ENCODE measurements around the gene SLC37A3.
"Not testable (repeated sequence)": the region's sequence is repeated elsewhere in the genome, so short reads cannot be mapped to it uniquely, and the experiment has no call there.

The SLC37A3 gene

GRCh38 chr7:140417456-140418155 lies 19.3 kb upstream of the SLC37A3 start:
- Mint-ChIP-seq H3K4me1 (ENCODE audit: low read depth) (peaks cover 28% of the 10 kb centered on the region), H3K9me3 (no peaks in the 10 kb centered on the region), H3K4me3 (peak overlapping the region; percentile 18), H3K36me3 (ENCODE audit: low read depth) (peaks cover 22% of the 10 kb centered on the region), H3K27me3 (ENCODE audit: low read depth) (no peaks in the 10 kb centered on the region), H3K27ac (peak overlapping the region; percentile 82)
- DNase-seq (ENCODE audit: low spot score) = no peak

DNA sequence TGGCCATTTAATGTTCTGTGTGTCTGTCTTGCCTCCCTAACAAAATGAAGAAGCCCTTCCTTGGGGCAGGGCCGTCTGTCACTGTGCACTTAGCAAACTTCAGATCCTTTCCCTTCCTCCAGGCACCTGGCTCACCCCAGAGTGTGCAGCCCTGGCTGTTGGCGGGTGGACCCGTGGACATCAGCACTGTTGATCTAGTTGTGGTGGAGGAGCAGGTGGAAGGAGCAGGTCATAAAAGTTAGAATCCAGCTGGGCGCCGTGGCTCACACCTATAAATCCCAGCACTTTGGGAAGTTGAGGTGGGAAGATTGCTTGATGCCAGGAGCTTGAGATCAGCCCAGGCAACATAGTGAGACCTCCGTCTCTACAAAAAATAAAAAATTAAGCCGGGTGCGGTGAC lies 18.2 kb upstream of the SLC37A3 start:
- no peaks in the 10 kb centered on the region for H3K9me3 Mint-ChIP-seq
- peak overlapping the region; percentile 26 for H3K27ac Mint-ChIP-seq
- peaks cover 25% of the 10 kb centered on the region for H3K36me3 Mint-ChIP-seq (ENCODE audit: low read depth)
- no peaks in the 10 kb centered on the region for H3K27me3 Mint-ChIP-seq (ENCODE audit: low read depth)
- no peak for DNase-seq (ENCODE audit: low spot score)
- no peak overlapping the region for H3K4me3 Mint-ChIP-seq
- peaks cover 28% of the 10 kb centered on the region for H3K4me1 Mint-ChIP-seq (ENCODE audit: low read depth)

DNA sequence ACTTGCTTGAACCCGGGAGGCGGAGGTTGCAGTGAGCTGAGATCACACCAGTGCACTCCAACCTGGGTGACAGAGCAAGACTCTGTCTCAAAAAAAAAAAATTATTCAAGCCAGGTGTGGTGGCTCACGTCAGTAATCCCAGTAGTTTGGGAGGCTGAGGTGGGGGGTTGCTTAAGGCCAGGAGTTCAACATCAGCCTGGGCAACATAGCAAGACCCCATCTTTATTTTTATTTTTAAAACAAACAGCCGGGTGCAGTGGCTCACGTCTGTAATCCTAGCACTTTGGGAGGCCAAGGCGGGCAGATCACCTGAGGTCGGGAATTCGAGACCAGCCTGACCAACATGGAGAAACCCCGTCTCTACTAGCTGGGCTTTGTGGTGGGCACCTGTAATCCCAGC lies 17.5 kb upstream of the SLC37A3 start:
- not testable (repeated sequence) for H3K9me3 Mint-ChIP-seq; DNase-seq (ENCODE audit: low spot score); H3K27ac Mint-ChIP-seq; H3K27me3 Mint-ChIP-seq (ENCODE audit: low read depth); H3K4me3 Mint-ChIP-seq
- Mint-ChIP-seq H3K4me1 (ENCODE audit: low read depth) (peaks cover 28% of the 10 kb centered on the region), H3K36me3 (ENCODE audit: low read depth) (peaks cover 28% of the 10 kb centered on the region)

GRCh38 chr7:140415361-140415760 lies 17.0 kb upstream of the SLC37A3 start:
- Mint-ChIP-seq H3K36me3 (ENCODE audit: low read depth) (peaks cover 29% of the 10 kb centered on the region), H3K4me1 (ENCODE audit: low read depth) (peaks cover 28% of the 10 kb centered on the region), H3K9me3 (no peaks in the 10 kb centered on the region), H3K4me3 (no peak overlapping the region), H3K27me3 (ENCODE audit: low read depth) (no peaks in the 10 kb centered on the region), H3K27ac (no peak overlapping the region)
- no peak for DNase-seq (ENCODE audit: low spot score)

DNA sequence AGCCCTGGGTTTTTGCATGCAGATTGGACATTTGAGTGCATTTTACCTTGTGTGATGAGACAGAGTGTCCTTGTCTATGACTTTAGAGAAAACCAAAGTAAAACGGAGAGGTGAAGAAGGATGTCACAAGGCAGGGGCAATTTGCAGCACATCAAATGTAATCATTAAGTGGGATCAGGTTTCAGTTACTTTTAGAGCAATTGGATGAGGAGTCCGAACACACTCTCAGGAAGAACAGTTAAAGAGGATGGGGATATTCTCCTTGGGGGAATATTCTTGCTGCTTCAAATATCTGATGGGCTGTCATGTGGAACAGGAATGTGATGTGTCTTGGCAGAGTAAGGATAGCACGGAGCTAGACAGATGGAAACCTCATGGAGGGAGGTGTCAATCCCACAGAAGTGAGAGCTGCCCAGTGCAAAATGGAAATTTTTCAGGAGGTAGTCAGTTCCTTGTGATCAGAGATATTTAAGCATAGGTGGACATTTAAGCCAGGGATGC lies 6.3 kb upstream of the SLC37A3 start:
- no peaks in the 10 kb centered on the region for H3K27me3 Mint-ChIP-seq (ENCODE audit: low read depth)
- no peak for DNase-seq (ENCODE audit: low spot score)
- peaks cover 27% of the 10 kb centered on the region for H3K36me3 Mint-ChIP-seq (ENCODE audit: low read depth)
- H3K4me1 Mint-ChIP-seq (ENCODE audit: low read depth) = peaks cover 33% of the 10 kb centered on the region
- peak overlapping the region; percentile 96 for H3K27ac Mint-ChIP-seq
- H3K9me3 Mint-ChIP-seq = no peaks in the 10 kb centered on the region
- peak overlapping the region; percentile 93 for H3K4me3 Mint-ChIP-seq

DNA sequence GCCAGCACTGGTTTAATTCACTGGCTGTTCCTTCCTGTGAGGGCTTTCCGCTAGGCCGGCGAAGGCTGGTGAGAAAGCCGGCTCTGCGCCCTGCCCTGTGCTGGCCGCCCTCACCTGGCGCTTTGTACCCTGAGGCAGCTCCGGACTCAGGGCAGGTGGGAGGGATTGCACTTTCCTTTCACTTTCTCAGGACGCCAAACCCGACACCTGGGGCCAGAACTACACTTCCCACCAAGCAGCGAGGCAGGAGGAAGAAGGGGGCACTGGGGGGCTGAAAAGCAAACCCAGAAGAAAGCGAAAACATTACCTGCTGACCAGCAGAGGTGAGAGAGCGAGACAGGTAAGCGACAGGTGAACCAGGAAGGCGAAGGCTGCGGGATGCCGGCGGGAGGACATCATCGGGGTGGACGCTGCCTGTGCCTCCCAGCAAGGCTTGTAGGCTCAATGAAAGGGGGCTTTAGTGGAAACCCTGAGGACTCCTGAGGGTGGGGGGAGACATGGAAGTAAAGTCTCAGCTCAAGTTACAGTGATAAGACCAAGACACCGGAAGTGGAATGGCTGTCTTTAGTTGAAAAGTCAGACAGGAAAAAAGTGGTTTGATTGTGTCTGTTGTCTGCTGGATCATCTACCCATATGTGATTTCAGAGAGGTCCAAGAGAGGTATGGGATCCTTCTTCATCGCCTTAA lies 5.7 kb upstream of the SLC37A3 start, which contains the start of gene RAB19:
Gene RAB19, plus strand, starts transcription at position 181 of the 687 bp plus-strand sequence. CDS start 3,589 bp downstream, outside the sequence.
- Mint-ChIP-seq H3K36me3 (ENCODE audit: low read depth) (peaks cover 27% of the 10 kb centered on the region), H3K9me3 (no peaks in the 10 kb centered on the region), H3K4me1 (ENCODE audit: low read depth) (peaks cover 33% of the 10 kb centered on the region), H3K27me3 (ENCODE audit: low read depth) (no peaks in the 10 kb centered on the region), H3K4me3 (peak within 1 kb of the TSS; percentile 93), H3K27ac (peak within 1 kb of the TSS; percentile 96)
- no peak for DNase-seq (ENCODE audit: low spot score)

- H3K27me3 Mint-ChIP-seq (ENCODE audit: low read depth) = no peaks in the 10 kb centered on the region
- H3K4me1 Mint-ChIP-seq (ENCODE audit: low read depth) = peaks cover 38% of the 10 kb centered on the region
- DNase-seq (ENCODE audit: low spot score) = no peak
- peak overlapping the region; percentile 93 for H3K4me3 Mint-ChIP-seq
- peaks cover 20% of the 10 kb centered on the region for H3K36me3 Mint-ChIP-seq (ENCODE audit: low read depth)
- no peaks in the 10 kb centered on the region for H3K9me3 Mint-ChIP-seq
- peak overlapping the region; percentile 96 for H3K27ac Mint-ChIP-seq
Measured at GRCh38 chr7:140402178-140402835, 4.0 kb upstream of the SLC37A3 start.

DNA sequence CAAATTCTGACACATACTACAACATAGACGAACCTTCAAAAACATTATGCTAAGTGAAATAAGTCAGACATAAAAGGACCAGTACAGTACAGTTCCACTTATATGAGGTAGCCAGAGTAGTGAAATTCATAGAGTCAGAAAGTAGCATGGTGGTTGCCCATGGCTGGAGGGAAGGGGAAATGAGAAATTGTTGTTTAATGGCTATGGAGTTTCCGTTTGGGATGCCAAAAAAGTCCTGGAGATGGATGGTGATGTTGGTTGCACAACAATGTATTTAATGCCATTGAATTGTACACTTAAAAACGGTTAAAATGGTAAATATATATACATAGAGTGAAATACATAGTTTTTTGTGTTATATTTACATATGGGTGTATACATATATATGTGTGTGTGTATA lies 2.1 kb upstream of the SLC37A3 start:
- Mint-ChIP-seq H3K9me3 (no peaks in the 10 kb centered on the region), H3K27ac (no peak overlapping the region), H3K4me1 (ENCODE audit: low read depth) (peaks cover 44% of the 10 kb centered on the region), H3K27me3 (ENCODE audit: low read depth) (no peaks in the 10 kb centered on the region), H3K36me3 (ENCODE audit: low read depth) (peaks cover 21% of the 10 kb centered on the region), H3K4me3 (no peak overlapping the region)
- DNase-seq (ENCODE audit: low spot score) = no peak

DNA sequence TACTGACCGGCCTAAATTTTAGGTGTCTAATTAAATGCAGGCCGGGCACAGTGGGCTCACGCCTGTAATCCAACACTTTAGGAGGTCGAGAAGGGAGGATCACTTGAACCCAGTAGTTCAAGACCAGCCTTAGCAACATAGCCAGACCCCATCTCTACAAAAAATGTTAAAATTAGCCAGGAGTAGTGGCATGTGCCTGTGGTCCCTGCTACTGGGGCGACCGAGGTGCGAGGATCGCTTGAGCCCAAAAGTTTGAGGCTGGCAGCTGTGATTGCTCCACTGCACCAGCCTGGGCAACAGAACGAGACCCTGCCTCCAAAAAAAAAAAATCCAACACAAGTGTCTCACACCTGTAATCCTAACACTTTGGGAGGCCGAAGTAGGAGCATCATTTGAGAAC lies 491 bp upstream of the SLC37A3 start:
- Mint-ChIP-seq H3K36me3 (ENCODE audit: low read depth) (peaks cover 17% of the 10 kb centered on the region), H3K4me3 (peak overlapping the region; percentile 94), H3K27me3 (ENCODE audit: low read depth) (no peaks in the 10 kb centered on the region), H3K27ac (peak overlapping the region; percentile 31), H3K4me1 (ENCODE audit: low read depth) (peaks cover 33% of the 10 kb centered on the region), H3K9me3 (no peaks in the 10 kb centered on the region)
- DNase-seq (ENCODE audit: low spot score) = no peak

GRCh38 chr7:140393756-140394306 lies 4.5 kb downstream of the SLC37A3 start:
- Mint-ChIP-seq H3K4me3 (no peak overlapping the region), H3K27ac (no peak overlapping the region), H3K4me1 (ENCODE audit: low read depth) (peaks cover 12% of the 10 kb centered on the region)

GRCh38 chr7:140391634-140392033 lies 6.7 kb downstream of the SLC37A3 start:
- H3K27ac Mint-ChIP-seq = no peak overlapping the region
- no peak for DNase-seq (ENCODE audit: low spot score)
- no peak overlapping the region for H3K4me3 Mint-ChIP-seq
- peaks cover 7% of the 10 kb centered on the region for H3K4me1 Mint-ChIP-seq (ENCODE audit: low read depth)
- peaks cover 8% of the 10 kb centered on the region for H3K36me3 Mint-ChIP-seq (ENCODE audit: low read depth)
- H3K27me3 Mint-ChIP-seq (ENCODE audit: low read depth) = no peaks in the 10 kb centered on the region
- H3K9me3 Mint-ChIP-seq = no peaks in the 10 kb centered on the region

More at GRCh38 chr7:140393756-140394306, 4.5 kb downstream of the SLC37A3 start:
- Mint-ChIP-seq H3K9me3 (no peaks in the 10 kb centered on the region), H3K27me3 (ENCODE audit: low read depth) (no peaks in the 10 kb centered on the region), H3K36me3 (ENCODE audit: low read depth) (peaks cover 10% of the 10 kb centered on the region)
- no peak for DNase-seq (ENCODE audit: low spot score)

- Mint-ChIP-seq H3K27me3 (ENCODE audit: low read depth) (no peaks in the 10 kb centered on the region), H3K4me1 (ENCODE audit: low read depth) (peaks cover 3% of the 10 kb centered on the region), H3K4me3 (no peak overlapping the region), H3K27ac (no peak overlapping the region), H3K36me3 (ENCODE audit: low read depth) (peaks cover 8% of the 10 kb centered on the region), H3K9me3 (no peaks in the 10 kb centered on the region)
- DNase-seq (ENCODE audit: low spot score) = peak; percentile 44
Measured at GRCh38 chr7:140390466-140391190, 7.7 kb downstream of the SLC37A3 start.

DNA sequence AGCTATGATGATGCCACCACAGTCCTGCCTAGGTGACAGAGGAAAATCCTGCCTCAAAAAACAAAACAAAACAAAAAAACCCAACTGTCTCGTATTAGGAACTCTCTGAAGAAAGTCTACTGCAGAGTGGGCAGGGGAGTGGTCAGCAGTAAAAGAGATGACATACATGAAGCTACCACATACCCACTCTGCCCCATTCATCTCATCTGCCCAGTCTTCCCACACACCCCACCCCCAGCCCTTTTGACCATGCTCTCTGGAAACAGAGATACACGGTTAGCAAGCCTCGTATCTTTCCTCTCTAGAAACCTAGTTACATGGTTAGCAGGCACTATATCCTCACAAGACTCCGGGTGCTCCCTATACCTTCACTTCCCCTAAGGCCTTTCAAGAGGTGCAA lies 8.3 kb downstream of the SLC37A3 start:
- no peak for DNase-seq (ENCODE audit: low spot score)
- H3K4me3 Mint-ChIP-seq = no peak overlapping the region
- no peaks in the 10 kb centered on the region for H3K27me3 Mint-ChIP-seq (ENCODE audit: low read depth)
- H3K36me3 Mint-ChIP-seq (ENCODE audit: low read depth) = peaks cover 13% of the 10 kb centered on the region
- H3K9me3 Mint-ChIP-seq = no peaks in the 10 kb centered on the region
- H3K27ac Mint-ChIP-seq = no peak overlapping the region
- peaks cover 8% of the 10 kb centered on the region for H3K4me1 Mint-ChIP-seq (ENCODE audit: low read depth)
